NCI-H510A (cell line): ENCODE results near the gene P2RY12.

Experiments used
- DNase-seq: peaks from one replicate; lab custom pipeline; 2025; lab: John Stamatoyannopoulos, UW

Gene P2RY12

GRCh38 chr3:151346292-151346691, 38.3 kb downstream of the P2RY12 start:
- no peak for DNase-seq

GRCh38 chr3:151345859-151346258, 38.7 kb downstream of the P2RY12 start:
- DNase-seq, result no peak

DNA sequence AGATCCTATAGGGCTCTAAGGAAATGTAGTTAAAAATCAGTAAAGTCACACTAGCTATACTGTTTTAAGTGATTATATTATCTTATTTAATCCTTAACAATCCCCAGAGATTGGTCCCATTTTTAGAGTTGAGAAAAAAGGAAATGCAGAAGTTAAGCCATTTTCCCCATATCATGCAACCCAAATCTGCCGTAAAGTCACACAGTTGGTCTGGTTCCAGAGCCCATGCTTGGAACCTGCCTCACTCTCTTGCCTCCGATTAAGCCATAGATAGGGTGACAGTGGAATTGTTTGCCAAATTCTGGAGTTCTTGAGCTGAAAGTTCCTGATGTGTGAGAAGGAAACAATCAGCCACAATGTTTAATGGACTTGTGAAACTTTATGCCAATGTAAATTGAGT, 52.9 kb downstream of the P2RY12 start:
- DNase-seq, result no peak

GRCh38 chr3:151330899-151331298, 53.7 kb downstream of the P2RY12 start:
- no peak for DNase-seq

GRCh38 chr3:151330379-151330778, 54.2 kb downstream of the P2RY12 start:
- DNase-seq, result no peak

DNA sequence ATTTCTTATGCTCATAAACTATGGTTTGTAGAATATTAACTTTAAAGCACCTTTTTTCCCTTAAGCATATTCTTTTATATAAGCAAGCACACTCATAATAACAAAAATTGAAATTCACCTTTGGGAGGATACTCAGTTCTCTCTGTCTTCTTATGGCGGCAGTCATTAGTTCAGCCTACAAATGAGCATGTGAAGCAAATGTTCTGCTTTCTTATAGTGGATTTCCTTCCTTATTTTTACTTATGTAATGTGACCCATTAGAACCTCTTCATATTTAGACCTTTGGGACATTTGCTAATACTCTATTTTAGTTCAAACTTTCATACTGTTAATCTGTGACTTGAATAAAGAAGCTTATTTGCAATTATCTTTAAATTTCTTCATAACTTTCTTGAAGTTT, 55.2 kb downstream of the P2RY12 start, which contains the start of gene P2RY13:
Gene P2RY13 (minus strand): TSS at position 187 of the 400 bp plus-strand sequence. CDS start 21 bp downstream, at position 166.
- DNase-seq, result no peak

DNA sequence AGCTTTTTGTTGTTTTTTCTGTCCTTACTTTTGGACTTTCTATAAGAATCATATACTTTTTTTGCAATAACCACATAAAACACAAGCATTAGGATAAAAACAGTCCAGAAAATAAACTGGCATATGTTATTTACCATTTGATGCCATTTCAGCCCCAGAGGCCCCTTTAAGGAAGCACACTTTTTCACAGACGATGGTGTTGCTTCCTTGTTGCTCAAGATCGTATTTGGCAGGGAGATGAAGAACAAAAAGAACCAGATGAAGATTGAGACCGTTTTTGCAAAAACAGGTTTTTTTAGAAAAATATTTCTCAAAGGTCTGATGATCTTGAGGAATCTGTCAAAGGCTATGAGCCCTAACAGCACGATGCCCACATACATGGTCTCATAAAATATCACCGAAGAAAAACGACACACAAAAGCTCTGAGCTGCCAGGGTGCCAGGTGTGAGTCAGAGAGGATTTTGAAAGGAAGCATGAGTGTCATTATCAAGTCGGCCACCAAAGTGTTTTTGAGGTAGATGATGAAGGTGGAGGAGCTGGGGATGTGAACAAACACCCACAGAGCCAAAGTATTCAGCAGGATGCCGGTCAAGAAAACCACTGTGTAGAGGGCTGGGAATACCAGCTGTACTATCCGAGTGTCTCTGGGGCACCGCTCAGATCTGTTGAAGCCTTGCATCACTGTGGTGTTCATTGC, 56.1 kb downstream of the P2RY12 start:
- peak; percentile 3 for DNase-seq

GRCh38 chr3:151327571-151328198, 56.9 kb downstream of the P2RY12 start:
- DNase-seq, result no peak

- DNase-seq, result no peak
Measured at GRCh38 chr3:151322511-151322910, 62.0 kb downstream of the P2RY12 start.

GRCh38 chr3:151321526-151321925, 63.0 kb downstream of the P2RY12 start:
- no peak for DNase-seq

GRCh38 chr3:151320131-151320530, 64.4 kb downstream of the P2RY12 start:
- DNase-seq, result no peak

- DNase-seq, result no peak
Measured at GRCh38 chr3:151319628-151320027, 64.9 kb downstream of the P2RY12 start.

DNA sequence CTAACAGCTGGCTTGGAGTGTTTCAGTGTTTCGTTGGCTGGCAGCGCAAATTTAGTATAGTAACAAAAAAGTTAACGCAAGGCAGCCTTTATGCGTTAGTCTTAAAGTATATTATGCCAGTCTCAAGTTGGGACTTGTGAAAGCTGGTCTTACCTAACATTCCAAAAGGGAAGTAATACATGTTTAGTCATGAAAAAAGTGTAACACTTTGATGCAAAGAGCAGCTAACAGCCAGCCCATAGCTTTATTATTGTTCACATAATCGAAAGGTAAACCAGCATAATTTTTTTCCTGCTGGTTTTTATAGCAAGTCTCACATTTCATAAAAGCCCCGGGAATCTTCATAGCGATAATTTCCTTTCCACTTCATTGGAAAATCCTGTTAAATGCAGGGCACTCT, 65.6 kb downstream of the P2RY12 start:
- no peak for DNase-seq

- no peak for DNase-seq
Measured at GRCh38 chr3:151318313-151318712, 66.2 kb downstream of the P2RY12 start.

DNA sequence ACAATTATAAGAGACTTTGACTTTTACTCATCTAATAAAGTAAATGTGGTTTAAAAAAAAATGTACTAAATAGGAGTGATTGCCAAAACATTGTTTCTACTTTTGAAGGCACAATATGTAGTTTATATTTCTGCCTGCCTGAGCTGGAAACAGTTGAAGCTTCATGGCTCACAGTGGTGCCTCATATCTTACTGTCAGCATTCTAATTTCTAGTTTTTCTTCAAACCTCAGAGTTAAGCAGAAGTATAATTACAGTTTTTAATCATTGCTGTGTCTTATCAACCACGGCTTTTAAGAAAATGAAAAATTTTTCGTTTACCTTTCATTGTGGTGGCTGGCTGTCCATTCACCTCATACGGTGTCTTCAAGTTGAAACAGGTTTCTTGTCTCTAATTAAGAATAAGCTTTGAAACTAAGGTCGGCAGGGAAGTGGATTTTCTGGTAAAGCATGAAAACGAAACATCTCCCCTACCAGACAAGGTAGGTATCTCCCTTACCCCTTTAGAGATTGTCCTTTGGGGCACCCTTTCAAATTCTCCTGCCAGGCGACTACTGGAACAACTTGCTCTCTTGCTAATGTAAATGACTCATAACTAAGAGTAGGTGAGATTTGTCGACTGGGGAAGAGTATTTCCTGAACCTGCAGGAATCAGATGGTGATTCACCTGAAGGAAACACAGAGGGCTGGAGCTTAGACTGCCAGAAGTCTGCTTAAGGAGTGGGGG, 68.1 kb downstream of the P2RY12 start, which contains the start of gene GPR87:
Gene GPR87 (minus strand): TSS at position 554 of the 725 bp plus-strand sequence. CDS start 16,720 bp downstream, outside the sequence.
- no peak for DNase-seq

GRCh38 chr3:151315846-151316245, 68.7 kb downstream of the P2RY12 start:
- DNase-seq, result no peak

DNA sequence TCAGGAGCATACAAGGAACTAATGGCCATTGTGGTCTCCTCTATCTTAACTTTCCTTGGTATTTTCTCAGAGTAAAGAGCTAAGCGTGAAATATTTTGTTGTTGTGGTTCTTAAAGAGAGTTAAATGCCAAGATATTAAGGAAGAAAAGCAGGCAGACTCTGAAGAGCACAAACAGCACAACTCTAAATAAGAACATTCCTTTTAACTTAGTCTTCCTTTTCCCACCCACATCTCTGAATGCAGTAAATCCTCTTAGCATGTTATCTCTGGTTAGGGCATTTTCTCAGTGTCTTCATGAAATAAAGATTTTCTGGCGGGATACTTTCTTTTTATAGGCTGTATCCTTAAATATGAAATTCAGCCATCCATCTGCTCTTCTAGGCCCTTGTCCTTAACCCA, 69.4 kb downstream of the P2RY12 start:
- no peak for DNase-seq

DNA sequence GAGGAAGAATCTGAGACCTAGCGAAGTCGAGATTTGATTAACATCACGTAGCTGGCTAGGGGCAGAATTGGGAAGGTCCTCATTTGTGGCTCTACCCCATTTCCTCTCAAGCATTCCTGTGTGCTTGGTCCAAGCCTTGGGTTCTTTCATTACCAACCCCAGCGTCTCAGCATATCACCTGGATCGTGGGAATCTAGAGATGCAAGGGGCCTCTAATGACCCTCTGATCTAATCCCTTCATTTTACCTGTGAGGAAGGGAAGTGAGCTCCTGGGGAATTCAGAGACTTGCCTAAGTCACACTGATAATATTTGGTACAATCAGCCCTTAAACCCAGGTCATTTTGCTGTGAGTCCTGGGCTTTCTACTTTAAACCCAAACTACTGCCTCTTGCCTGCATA, 70.0 kb downstream of the P2RY12 start:
- no peak for DNase-seq

DNA sequence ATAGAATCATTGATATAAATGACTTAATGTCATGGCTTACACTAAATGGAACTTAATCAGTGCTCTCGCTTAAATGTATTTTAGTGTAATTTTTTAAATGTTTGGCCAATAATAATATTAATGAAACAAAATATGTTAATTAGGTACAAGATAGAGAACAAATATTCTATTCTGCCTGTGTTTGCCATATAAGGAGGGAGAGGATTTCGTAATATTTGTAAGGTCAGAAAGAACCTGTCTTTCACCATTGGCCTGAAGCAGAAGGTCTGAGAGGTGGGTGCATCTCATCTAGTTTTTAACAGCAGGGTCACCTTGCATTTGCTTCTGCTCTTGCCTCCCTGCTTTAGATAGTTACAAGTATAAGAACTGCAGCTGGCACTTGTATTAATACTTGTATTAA, 70.4 kb downstream of the P2RY12 start:
- no peak for DNase-seq

DNA sequence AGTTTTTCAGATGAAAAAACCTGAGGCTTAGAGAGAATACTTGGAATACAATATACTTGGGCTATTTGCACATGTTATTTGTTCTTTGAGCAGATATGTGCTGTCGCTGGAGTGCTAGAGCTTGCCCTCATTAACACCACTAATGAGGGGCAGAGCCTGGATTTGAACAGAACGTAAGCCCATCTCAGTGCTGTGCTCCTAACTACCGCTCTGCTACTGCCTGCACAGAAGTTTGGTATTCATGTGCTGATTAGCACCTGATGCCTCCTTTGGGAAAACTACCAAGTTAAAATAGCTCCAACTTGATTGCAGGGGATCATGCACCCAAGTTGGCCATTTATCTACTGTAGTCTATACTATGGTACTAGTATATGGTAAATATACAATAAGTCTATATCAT, 71.6 kb downstream of the P2RY12 start:
- no peak for DNase-seq

DNA sequence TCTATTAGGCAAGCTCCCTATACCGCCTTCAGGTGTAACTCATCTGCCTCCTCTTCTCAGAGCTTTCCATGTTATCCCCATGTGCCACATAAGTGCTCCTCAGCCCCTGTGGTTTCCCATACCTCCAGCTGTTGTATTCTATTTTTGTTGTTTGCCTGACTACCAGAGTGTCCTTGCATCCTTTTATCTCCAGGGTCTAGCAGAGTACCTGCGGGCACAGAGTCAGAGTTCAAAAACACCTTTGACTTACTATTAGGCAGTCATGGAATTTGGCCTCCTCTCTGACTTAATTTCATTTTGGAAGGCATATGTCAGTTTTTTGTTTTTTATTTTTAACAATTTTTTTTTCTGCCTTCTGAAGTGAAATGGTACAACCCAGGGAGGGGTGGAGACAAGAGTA, 75.0 kb downstream of the P2RY12 start:
- no peak for DNase-seq

DNA sequence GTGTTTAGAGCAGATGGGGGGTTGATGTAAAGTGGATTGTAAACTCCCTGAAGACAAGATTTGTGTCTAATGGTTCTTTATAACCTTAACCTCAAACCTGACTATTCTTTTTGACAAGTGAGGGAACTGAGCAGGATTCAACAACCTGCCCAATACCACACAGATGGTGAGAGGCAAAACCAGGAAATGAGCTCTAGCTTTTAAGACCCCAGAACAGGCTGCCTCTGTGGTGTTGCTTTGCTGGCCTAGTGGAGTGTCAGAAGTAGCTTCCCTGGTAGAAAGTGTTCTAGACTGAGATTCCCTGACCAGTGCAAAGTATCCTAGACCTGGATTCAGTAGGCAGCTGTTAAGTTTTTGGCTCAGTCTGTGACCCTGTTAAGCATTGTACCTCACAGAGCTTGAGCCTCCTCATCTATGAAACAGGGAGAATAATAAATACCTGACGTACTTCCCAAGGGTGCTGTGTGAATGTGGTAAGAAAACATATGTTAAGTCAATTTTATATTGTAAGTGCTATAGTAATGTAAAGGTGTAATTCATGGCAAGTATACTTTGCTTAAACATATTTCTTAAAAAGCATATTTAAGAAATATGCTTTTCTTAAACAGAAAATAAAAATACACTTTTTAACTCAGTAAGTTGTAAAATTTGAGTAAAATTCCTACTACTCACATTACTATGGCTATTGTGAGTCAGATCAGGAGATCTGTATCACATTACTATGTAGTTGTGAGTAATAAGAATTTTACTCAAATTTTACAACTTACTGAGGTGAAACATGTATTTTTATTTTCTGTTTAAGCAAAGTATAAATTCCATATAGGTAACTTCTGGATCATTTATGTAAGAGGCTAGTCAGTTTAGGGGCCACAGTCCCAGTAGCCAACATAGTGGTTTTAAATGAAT, 76.7 kb downstream of the P2RY12 start:
- no peak for DNase-seq
